GM12801 (cell line): ENCODE measurements around the gene WDR75.

Source experiments
- TF ChIP-seq, protein P1 (sequence below): IDR thresholded peaks from one replicate; pipeline ENCODE4 v1.5.1; 2011; ENCODE audit warnings: control low read depth; ENCODE audit not compliant: insufficient read length; ENCODE audit errors: extremely low read depth

WDR75 gene

DNA sequence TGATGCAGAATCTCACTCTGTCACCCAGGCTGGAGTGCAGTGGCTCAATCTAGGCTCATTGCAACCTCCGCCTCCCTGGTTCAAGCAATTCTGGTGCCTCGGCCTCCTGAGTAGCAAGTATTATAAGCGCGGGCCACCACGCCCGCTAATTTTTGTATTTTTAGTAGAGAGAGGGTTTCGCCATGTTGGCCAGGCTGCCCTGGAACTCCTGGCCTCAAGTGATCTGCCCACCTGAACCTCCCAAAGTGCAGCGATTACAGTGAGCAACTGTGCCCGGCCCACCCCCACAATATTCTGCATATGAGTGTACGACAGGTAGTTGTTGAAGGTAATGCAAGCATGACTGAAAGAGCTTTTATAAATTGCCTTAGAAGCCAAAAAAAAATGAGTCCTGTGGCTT is 1.2 kb downstream of the WDR75 start:
- TF ChIP-seq, protein P1, sequence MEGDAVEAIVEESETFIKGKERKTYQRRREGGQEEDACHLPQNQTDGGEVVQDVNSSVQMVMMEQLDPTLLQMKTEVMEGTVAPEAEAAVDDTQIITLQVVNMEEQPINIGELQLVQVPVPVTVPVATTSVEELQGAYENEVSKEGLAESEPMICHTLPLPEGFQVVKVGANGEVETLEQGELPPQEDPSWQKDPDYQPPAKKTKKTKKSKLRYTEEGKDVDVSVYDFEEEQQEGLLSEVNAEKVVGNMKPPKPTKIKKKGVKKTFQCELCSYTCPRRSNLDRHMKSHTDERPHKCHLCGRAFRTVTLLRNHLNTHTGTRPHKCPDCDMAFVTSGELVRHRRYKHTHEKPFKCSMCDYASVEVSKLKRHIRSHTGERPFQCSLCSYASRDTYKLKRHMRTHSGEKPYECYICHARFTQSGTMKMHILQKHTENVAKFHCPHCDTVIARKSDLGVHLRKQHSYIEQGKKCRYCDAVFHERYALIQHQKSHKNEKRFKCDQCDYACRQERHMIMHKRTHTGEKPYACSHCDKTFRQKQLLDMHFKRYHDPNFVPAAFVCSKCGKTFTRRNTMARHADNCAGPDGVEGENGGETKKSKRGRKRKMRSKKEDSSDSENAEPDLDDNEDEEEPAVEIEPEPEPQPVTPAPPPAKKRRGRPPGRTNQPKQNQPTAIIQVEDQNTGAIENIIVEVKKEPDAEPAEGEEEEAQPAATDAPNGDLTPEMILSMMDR, result no peak

DNA sequence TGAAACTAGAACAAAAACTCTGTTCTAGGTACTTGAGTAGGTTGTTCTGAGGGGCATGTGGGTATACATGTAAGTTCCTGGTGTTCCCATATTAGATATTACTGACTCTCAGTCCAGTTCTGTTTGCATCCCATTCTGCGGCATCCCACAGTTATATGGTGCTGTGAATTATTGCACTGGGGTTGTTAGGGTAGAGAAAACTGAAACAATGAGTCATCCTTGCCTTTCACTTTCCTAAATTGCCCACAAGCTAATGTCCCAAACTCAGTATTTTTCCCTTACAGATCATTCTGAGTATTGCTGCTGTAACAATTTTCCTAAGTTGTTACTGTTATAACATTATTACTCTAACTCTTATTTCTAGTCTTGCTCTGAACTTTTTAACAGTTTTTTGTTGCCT is 3.0 kb downstream of the WDR75 start:
- TF ChIP-seq, protein P1, result no peak

DNA sequence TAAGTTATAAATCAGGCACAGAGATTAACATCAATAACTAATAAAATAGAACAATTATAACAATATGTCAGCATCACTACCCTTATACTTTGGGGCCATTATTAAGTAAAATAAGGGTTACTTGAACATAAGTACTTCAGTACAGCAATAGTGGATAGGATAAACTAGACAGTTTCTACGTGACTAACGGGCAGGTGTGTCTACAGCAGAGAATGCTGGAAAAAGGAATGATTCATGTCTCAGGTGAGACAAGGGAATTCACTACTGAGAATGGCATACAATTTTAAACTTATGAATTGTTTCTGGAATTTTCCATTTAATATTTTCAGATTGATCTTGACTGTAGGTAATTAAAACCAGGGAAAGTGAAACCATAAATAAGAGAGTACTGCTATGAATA is 5.5 kb downstream of the WDR75 start:
- TF ChIP-seq, protein P1, result no peak

DNA sequence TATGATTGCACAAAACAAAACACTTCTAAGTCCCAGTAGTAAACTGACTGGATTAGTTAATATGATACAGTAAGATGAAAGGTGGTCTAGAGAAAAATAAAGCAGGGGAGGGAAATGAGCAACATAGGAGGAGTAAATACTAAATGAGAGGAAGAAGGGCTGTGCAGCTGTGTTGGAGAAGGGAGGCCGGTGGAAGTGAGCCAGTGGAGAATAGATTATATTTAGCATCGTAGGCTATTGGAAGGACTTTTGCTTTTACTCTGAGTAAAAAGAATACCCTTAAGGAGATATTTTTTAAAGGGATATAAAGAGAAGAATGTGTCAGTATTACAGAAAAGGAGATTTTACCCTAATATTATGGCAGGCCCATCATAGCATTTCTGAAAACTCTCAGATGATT is 12.7 kb downstream of the WDR75 start:
- TF ChIP-seq, protein P1, result no peak

DNA sequence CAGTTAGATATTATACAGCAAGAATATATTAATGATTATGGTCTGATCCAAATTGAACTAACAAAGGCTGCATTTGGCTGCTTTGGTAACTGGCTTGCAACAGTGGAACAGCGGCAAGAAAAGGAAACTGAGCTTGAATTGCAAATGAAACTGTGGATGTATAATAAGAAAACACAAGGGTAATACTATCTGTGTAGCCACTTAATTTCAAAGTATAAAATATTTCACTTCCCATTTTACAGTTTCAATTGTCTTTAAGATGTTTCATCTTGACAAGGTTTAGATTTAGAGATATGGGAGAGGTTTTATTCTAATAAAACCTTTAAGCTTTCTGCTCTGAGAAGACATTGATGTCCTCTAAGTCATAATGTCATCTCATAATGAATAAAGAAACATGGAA is 23.8 kb downstream of the WDR75 start:
- TF ChIP-seq, protein P1, result no peak

DNA sequence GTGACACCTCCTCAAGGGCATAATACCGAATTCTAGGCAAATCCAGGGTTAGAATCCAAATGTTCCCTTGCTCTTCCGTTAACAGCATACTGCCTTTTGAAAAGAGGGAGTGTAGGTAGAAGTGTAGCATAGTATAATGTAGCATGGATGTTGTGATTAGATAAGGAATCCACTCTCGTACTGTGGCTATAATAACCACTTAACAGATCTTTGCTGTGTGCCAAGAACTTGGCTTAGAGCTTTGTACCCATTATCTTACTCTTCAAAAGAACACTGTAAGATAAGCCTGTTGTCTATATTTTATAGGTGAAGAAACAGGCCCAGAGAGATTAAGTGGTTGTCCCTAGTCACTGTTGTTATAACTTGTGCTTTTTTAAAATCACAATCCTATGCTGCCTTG is 24.2 kb downstream of the WDR75 start:
- TF ChIP-seq, protein P1, result no peak

DNA sequence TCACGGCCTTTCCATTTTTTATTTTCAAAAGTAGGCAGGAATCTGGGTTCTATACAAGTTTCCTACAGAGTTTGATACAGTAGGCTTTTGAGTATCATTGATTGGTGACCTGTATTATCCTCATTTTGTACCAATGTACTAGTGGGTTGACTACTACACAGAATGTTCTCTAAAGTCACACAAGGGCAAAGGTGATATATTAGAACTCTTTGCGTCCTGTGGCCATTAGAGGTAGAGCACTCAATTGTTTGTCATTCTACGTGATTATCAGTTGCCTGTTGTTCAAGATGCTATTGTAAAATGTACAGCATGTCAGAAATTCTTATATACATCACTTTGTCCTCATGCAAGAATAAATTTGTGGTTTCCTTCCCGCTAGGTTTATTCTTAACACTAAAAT is 24.8 kb downstream of the WDR75 start:
- TF ChIP-seq, protein P1, result no peak

DNA sequence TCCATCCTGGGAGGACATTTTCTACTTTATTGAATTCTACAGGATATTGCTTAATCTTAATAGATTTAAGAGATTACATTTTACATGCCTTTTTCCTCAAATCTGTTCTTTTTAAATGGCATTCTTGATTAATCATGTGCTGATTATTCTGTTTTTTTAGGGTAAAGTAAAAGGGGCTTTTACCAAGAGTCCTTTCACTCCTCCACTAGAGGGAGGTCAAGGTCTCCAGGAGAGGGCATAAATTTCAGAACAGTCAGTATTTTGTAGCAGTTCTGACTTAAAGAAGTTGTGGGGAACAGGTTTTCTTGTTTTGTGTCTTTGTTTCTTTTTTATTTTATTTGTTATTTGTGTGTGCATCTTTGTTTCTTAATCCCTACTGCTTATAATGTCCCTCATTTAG is 25.4 kb downstream of the WDR75 start:
- TF ChIP-seq, protein P1, result no peak
